LNCAP (cell line): Measurements from ENCODE around the gene CDON.

Experiments used
- TF ChIP-seq, protein P1 (sequence below): fragments of 450-650 bp; IDR thresholded peaks from 2 replicates; pipeline ENCODE4 v1.5.1; 2017; ENCODE audit warnings: mild to moderate bottlenecking

CDON gene

DNA sequence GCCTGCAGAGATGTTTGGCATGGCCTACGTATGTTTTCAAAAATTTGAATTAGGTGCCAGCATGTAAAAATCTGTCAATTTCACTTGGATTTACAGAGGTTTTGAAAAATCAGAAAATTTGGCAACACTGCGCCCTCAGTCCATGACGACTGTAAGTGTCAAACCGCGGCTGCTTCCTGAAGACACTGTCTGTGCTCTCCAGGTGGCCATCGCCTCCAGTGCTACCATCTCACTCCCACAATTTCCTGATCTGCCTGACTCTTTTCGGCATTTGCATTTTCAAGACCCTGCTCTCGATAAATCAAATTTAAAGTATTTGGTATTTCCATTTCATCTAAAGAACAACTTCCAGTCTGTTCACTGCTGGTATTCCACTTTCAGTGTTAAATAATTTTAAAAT is 82.2 kb downstream of the CDON start:
- TF ChIP-seq, protein P1, sequence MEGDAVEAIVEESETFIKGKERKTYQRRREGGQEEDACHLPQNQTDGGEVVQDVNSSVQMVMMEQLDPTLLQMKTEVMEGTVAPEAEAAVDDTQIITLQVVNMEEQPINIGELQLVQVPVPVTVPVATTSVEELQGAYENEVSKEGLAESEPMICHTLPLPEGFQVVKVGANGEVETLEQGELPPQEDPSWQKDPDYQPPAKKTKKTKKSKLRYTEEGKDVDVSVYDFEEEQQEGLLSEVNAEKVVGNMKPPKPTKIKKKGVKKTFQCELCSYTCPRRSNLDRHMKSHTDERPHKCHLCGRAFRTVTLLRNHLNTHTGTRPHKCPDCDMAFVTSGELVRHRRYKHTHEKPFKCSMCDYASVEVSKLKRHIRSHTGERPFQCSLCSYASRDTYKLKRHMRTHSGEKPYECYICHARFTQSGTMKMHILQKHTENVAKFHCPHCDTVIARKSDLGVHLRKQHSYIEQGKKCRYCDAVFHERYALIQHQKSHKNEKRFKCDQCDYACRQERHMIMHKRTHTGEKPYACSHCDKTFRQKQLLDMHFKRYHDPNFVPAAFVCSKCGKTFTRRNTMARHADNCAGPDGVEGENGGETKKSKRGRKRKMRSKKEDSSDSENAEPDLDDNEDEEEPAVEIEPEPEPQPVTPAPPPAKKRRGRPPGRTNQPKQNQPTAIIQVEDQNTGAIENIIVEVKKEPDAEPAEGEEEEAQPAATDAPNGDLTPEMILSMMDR: no peak

DNA sequence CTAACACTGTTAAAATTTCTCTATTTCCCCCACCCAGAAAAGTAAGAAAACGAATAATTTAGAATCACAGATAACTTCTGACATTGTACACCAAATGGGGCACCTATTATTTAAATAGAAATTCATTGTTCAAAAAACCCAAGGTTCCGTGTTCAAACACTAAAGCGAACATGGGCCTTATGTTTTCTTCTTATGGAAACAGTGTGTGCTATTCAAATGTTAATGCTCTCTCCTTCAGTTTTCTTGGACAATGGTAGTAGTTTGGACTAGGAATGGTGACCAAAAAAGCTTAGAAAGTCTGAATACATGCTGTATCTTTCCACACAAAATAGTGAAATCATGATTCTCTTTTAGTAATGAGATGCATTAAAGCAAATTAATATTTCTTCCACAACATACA is 83.2 kb downstream of the CDON start:
- TF ChIP-seq, protein P1: no peak

DNA sequence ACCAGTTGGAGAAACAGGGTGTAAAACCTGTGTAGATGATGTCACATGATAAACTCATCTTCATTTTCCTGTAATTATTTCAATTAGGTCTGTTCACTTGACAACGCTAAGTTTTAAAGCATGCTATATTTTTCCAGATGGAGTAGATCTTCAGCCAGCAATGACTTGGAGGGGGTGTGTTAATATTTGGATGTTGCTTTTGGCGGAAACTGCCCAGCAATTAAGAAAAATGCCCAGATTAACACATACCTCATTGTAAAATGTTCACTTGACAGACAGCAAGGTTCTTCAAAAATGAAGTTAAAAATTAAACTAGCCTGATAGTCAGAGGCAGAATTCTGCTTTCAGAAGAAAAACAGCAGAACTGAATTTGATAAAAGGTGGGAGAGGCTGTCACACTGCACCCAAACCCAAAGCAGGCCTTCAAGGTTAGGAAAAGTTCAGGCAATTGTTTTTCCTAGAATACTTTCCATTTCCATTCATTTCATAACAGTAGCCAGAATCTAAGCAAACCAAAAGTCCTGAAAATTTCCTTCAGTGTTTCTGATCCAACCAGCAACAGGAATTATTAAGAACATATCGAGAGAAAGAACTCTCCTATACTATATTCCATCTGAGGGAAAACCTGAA is 83.8 kb downstream of the CDON start:
- TF ChIP-seq, protein P1: no peak

DNA sequence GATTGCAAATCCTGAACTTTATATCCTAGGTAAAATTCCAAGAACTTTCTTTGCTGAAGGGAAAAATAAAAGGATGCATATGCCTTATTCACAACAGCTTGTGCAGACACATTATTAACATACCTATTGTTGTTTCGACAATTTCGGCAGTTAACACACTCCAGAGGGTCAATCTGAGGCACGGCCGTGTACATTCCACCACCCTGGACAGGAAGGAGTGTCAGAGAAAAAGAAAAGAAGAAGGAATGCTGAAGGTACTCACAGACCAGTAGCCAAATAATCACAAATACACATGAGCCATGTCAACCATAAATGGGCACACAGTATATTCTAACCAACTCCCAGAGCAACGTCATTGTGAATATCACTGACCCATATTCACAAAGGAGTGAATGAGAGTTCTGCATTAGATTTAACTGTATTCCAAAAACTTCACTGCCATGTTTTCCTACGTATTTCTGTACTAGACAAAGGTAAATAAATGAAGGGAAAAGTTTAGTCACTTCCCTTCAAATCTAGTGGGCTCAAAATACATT is 84.4 kb downstream of the CDON start:
- TF ChIP-seq, protein P1: no peak

DNA sequence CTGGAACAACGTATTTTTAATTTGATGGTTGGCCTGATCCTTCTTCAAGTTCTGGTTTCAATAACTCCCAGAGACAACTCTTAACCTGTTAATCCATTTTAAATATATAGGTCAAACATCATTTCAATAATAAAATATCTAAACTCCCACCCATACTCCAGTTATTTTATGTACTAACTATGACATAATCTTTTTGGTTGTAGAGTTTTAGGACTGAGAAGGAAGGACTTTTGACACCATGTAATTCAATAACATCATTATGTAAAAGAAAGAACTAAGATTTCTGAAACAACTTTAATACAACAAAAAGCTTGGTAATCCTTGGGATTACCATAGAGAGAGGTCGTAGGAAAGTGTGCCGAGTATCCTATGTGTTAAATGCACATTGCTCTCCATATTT is 85.3 kb downstream of the CDON start:
- TF ChIP-seq, protein P1: no peak

DNA sequence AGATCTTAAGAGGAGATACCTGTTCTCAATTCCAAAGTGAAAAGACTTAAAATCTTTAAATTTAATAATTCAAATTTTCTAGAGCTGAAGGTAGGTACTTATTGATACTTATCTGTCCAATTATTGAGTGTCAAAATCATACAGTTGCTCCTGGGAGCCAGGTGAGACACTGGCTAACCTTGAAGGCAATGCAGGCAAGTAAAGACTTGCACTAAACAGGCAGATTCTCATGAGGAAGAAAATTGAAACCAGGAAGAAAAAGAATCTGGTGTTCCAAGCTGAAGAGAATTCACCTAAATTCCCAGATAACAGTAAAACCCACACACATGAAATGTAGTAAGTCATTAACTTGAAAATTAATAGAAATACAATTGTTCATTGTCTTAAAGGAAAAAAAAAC is 86.5 kb downstream of the CDON start:
- TF ChIP-seq, protein P1: no peak

DNA sequence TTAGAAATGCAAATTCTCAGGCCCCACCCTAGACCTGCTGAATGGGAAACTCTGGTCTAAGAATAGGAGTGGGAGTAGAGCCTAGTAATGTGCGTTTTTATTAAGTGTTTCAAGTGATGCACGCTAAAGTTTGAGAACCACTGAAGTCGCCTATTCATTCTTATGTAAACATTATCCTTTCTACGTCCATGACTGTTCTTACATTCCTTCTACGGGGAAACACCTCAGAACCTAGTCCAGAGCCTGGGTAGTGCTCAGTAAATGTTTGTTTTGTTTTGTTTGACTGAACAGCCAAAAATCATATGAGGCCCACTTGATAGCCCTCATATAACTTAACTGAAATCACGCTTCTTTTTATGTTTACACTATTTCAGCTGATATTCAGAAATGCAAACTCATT is 87.0 kb downstream of the CDON start:
- TF ChIP-seq, protein P1: no peak

DNA sequence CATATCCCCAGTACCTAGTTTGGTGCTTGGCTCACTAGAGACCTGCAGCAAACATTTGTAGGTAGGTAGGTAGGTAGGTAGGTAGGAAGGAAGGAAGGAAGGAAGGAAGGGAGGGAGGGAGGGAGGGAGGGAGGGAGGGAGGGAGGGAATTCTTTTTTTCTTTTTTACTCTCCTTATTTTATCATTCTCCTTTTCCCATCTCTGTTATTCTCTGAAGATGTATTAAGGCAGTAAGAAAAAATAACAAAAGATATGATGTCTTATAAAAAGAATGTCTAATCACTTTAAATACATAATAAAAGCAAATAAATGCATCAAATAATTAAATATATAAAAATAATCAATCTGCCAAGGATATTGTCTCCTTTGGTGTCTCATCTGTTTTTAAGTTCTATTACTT is 88.4 kb downstream of the CDON start:
- TF ChIP-seq, protein P1: no peak
